Right lobe of liver (tissue), 6 donors: ENCODE results near the gene SPINT2. TPM values are rescaled to one million over a fixed set of nuclear protein-coding genes. Genes with fewer than 3 reads are reported as not detected.
"Not testable (repeated sequence)": the region's sequence is repeated elsewhere in the genome, so short reads cannot be mapped to it uniquely, and the experiment has no call there.

ENCODE experiments used
- ATAC-seq, 4 donors: fragments of 200-7000 bp; cut with Tn5 transposase; one replicate each; pipeline ENCODE4 v1.9.1; 2020; ENCODE audit warnings: mild to moderate bottlenecking in 4 of 4, moderate library complexity in 4 of 4
- DNase-seq, 3 donors: peaks; one replicate each; pipeline ENCODE4 v3.0.0-alpha.2; 2020
- H3K27ac ChIP-seq, 3 donors: fragments of 200-600 bp; one replicate each; pipeline ENCODE4 v1.8.0; 2022
- H3K27me3 ChIP-seq, 2 donors: fragments of 200-600 bp; one replicate each; pipeline ENCODE4 v1.8.0; 2022
- H3K36me3 ChIP-seq, 4 donors: fragments of 200-600 bp; sonication (generic) in 1 of 4; one replicate each; pipeline versions ENCODE4 v1.5.1 to v1.8.0; 2017 to 2022; ENCODE audit warnings: control low read depth in 1 of 4
- H3K4me1 ChIP-seq, 4 donors: fragments of 200-600 bp; sonication (generic) in 1 of 4; one replicate each; pipeline versions ENCODE4 v1.5.1 to v1.8.0; 2017 to 2022; ENCODE audit warnings: control low read depth in 1 of 4
- H3K4me3 ChIP-seq, 3 donors: fragments of 200-600 bp; one replicate each; pipeline ENCODE4 v1.8.0; 2022
- H3K9me3 ChIP-seq, 4 donors: fragments of 200-600 bp; sonication (generic) in 1 of 4; one replicate each; pipeline versions ENCODE4 v1.5.1 to v1.8.0; 2017 to 2022; ENCODE audit warnings: control low read depth in 1 of 4
- CTCF ChIP-seq, 4 donors: fragments of 200-600 bp in 3 of 4; fragments of 450-650 bp in 1 of 4; IDR thresholded peaks; one replicate each; pipeline versions ENCODE4 v1.5.1 to v1.8.0; 2016 to 2022; ENCODE audit warnings: antibody characterized with exemption in 4 of 4, mild to moderate bottlenecking in 2 of 4
- POLR2A ChIP-seq: fragments of 450-650 bp; IDR thresholded peaks from one replicate; pipeline ENCODE4 v1.6.1; 2017; ENCODE audit warnings: antibody characterized with exemption, mild to moderate bottlenecking
- WGBS: methylation state at CpG from one replicate; pipeline ENCODE4 v1.1.6; 2018; ENCODE audit warnings: low coverage, low lambda C conversion rate; ENCODE audit not compliant: insufficient coverage; ENCODE audit errors: missing lambda C conversion rate; 5-methylcytosine and 5-hydroxymethylcytosine counted together
- intact Hi-C, 2 donors: fragments of 100-400 bp; cut with DNase I; formaldehyde crosslinking; loops; one replicate each; pipeline versions ENCODE4 v1.11.2 to v1.14.1; 2022
- total RNA-seq, 6 experiments: library from RNA; depleted of rRNA in 2 of 6; stranded (reverse); fragments of >200 nt in 2 of 6; fragmentation: NEBNext Ultra II Directional in 3 of 6; extraction: Animal tissue kit (Norgen Biotek cat#: 25700) in 3 of 6; gene quantifications; one replicate each; pipeline versions ENCODE4 v1.1.0 to v1.2.4, GENCODE V29; 2016 to 2023
- donor health status: DM: no; HTN: yes; CAD: no.
- donor health status: DM: no; HTN: no; CAD: no.
- donor health status: DM: no; HTN: no; CAD: no.
- donor health status: DM: no; HTN: yes; CAD: no.
- donor health status: DM: no; HTN: yes; CAD: no.

Gene SPINT2
- total RNA-seq, 6 experiments from 2014 or later, result 3.5 to 19.1 (median 6.2) TPM

- Histone ChIP-seq H3K9me3 (no peaks in the 10 kb centered on the region), H3K27ac (peak overlapping the region; percentile 53 to 60 (median 58)), H3K36me3 (no peaks in the 10 kb centered on the region), H3K27me3 (no peaks in the 10 kb centered on the region), H3K4me3 (peak overlapping the region in 1 of 3 donors; percentile 4), H3K4me1 (peaks cover 0 to 10% (median 0%) of the 10 kb centered on the region in 4 donors)
- no peak for TF ChIP-seq POLR2A
- TF ChIP-seq CTCF (IDR thresholded peaks at IDR 0.05), result no peak
- intact Hi-C loops, result loop anchor here in 1 of 2 donors (5.0 kb wide), 1 partner anchor 74 kb away; no protein-coding TSS in a partner anchor
- 56% methylated on average over 12 of the region's 21 CpGs for WGBS
- ATAC-seq (no peak), DNase-seq (peak in 1 of 3 donors; percentile 25)
These were observed 11.3 kb upstream of the SPINT2 start for GRCh38 chr19:38252941-38253691.

GRCh38 chr19:38253788-38254187 is 10.6 kb upstream of the SPINT2 start:
- WGBS, result 75% methylated on average over 2 of the region's 5 CpGs
- no peak for DNase-seq
- Histone ChIP-seq H3K27ac (peak overlapping the region; percentile 40 to 60 (median 53)), H3K9me3 (no peaks in the 10 kb centered on the region), H3K36me3 (no peaks in the 10 kb centered on the region), H3K4me1 (peaks cover 0 to 10% (median 0%) of the 10 kb centered on the region in 4 donors), H3K27me3 (no peaks in the 10 kb centered on the region), H3K4me3 (peak overlapping the region in 1 of 3 donors; percentile 4)
- intact Hi-C loops, result loop anchor here in 1 of 2 donors (5.0 kb wide), 1 partner anchor 74 kb away; no protein-coding TSS in a partner anchor
- ATAC-seq, result no peak
- TF ChIP-seq POLR2A (no peak), CTCF (IDR thresholded peaks at IDR 0.05) (no peak)

- DNase-seq, result no peak
- Histone ChIP-seq H3K27ac (peak overlapping the region; percentile 33 to 60 (median 36)), H3K9me3 (no peaks in the 10 kb centered on the region), H3K4me1 (peaks cover 0 to 4% (median 0%) of the 10 kb centered on the region in 4 donors), H3K27me3 (no peaks in the 10 kb centered on the region), H3K4me3 (peak overlapping the region; percentile 34 to 48 (median 36)), H3K36me3 (no peaks in the 10 kb centered on the region)
- no peak for TF ChIP-seq CTCF (IDR thresholded peaks at IDR 0.05)
- no peak for TF ChIP-seq POLR2A
- ATAC-seq, result peak in 2 of 4 donors; percentile 3 to 12
- 60% methylated on average over 6 of the region's 17 CpGs for WGBS
- intact Hi-C loops, result no loop called here
These were observed 8.9 kb upstream of the SPINT2 start for GRCh38 chr19:38255383-38256014.

GRCh38 chr19:38261942-38262341 is 2.4 kb upstream of the SPINT2 start:
- H3K4me3 ChIP-seq, H3K27ac ChIP-seq, DNase-seq, H3K4me1 ChIP-seq, ATAC-seq, intact Hi-C loops, H3K36me3 ChIP-seq, H3K27me3 ChIP-seq, H3K9me3 ChIP-seq: not testable (repeated sequence)
- 90% methylated on average over 6 of the region's 12 CpGs for WGBS
